K562 (cell line): ENCODE results near the gene ENC1. TPM values are rescaled to one million over a fixed set of nuclear protein-coding genes. Genes with fewer than 3 reads are reported as not detected.

Experiments used
- ATAC-seq: fragments of 200-7000 bp; cut with Tn5 transposase; 3 replicates; pipeline ENCODE4 v1.9.1; 2020; ENCODE audit warnings: moderate library complexity
- BruUV-seq: library from RNA; stranded (reverse); fragments of 400-500 nt; replicated peaks from 2 replicates; lab custom pipeline; 2021; lab: Mats Ljungman, UMichigan
- CTCF ChIA-PET: fragments of 300-600 bp; formaldehyde crosslinking; extraction: SDS; loops from one replicate; lab custom pipeline; 2021; ENCODE audit warnings: low intra/inter-chr PET ratio; lab: Yijun Ruan, JAX
- POLR2A ChIA-PET: fragments of 300-600, 350-650 bp; sonication (Branson Sonifier 250); formaldehyde crosslinking; extraction: SDS; loops from one replicate; lab custom pipeline; 2021; ENCODE audit warnings: antibody characterized with exemption, inconsistent platforms; lab: Yijun Ruan, JAX
- DNase-seq, 4 experiments: peaks; one replicate each; pipeline versions ENCODE4 v3.0.0 to v3.0.0-alpha.2; 2011 to 2018; ENCODE audit warnings: low spot score in 3 of 4, mixed read lengths in 3 of 4; ENCODE audit errors: extremely low read depth in 1 of 4
- FAIRE-seq: peaks from 2 replicates; lab custom pipeline; 2011; peaks lifted over from hg19 to GRCh38; lab: Jason Lieb, UNC
- H2AFZ ChIP-seq: 2 replicates; pipeline ENCODE4 v1.6.0; 2011; ENCODE audit warnings: low read depth, low read length, control low read depth, inconsistent platforms
- H3K27ac ChIP-seq: fragments of 200-600 bp; 3 replicates; pipeline ENCODE4 v1.8.0; 2011; ENCODE audit warnings: low read depth, mild to moderate bottlenecking, control low read depth, inconsistent platforms, low read length, moderate library complexity, mixed read lengths; ENCODE audit errors: extremely low read depth
- H3K27me3 ChIP-seq, 2 experiments: fragments of 300-600 bp in 1 of 2; 2 replicates in 1 of 2; 3 replicates in 1 of 2; pipeline versions ENCODE4 v1.6.0 to v1.8.0; 2011; ENCODE audit warnings: inconsistent platforms in 2 of 2, low read length in 2 of 2, mild to moderate bottlenecking in 1 of 2, mixed read lengths in 1 of 2, moderate library complexity in 1 of 2; ENCODE audit not compliant: control insufficient read depth in 2 of 2, insufficient read depth in 2 of 2
- H3K36me3 ChIP-seq: fragments of 300-600 bp; 3 replicates; pipeline ENCODE4 v1.8.0; 2011; ENCODE audit warnings: mild to moderate bottlenecking, low read length, inconsistent platforms; ENCODE audit not compliant: control insufficient read depth, insufficient read depth
- H3K4me1 ChIP-seq, 2 experiments: fragments of 200-600 bp in 1 of 2; replicated peaks in 1 of 2; 2 replicates in 1 of 2; 3 replicates in 1 of 2; pipeline versions ENCODE4 v1.5.1 to v1.8.0; 2011; ENCODE audit warnings: inconsistent platforms in 2 of 2, low read length in 2 of 2, mild to moderate bottlenecking in 1 of 2, mixed read lengths in 1 of 2, moderate library complexity in 1 of 2; ENCODE audit not compliant: control insufficient read depth in 2 of 2, insufficient read depth in 2 of 2
- H3K4me2 ChIP-seq: 2 replicates; pipeline ENCODE4 v1.6.1; 2011; ENCODE audit warnings: low read length, control low read depth, inconsistent platforms, mixed read lengths; ENCODE audit not compliant: insufficient read depth
- H3K4me3 ChIP-seq: fragments of 200-600 bp; sonication (generic), shearing (Covaris generic); 2 replicates; pipeline ENCODE4 v1.5.1; 2016; ENCODE audit warnings: control low read depth, inconsistent platforms
- H3K79me2 ChIP-seq: fragments of 200-600 bp; 3 replicates; pipeline ENCODE4 v1.8.0; 2011; ENCODE audit warnings: low read length, inconsistent platforms; ENCODE audit not compliant: control insufficient read depth, insufficient read depth
- H3K9ac ChIP-seq, 2 experiments: 2 replicates each; pipeline versions ENCODE4 v1.6.0 to v1.6.1; 2011; ENCODE audit warnings: low read depth in 2 of 2, low read length in 2 of 2, control low read depth in 1 of 2, inconsistent platforms in 1 of 2, mild to moderate bottlenecking in 1 of 2, mixed read lengths in 1 of 2; ENCODE audit not compliant: insufficient read depth in 1 of 2
- H3K9me1 ChIP-seq: one replicate; pipeline ENCODE4 v1.6.0; 2011; ENCODE audit warnings: inconsistent platforms, mild to moderate bottlenecking, low read length, moderate library complexity; ENCODE audit not compliant: control insufficient read depth, insufficient read depth
- H3K9me3 ChIP-seq: replicated peaks from 2 replicates; pipeline ENCODE4 v1.5.1; 2011; ENCODE audit warnings: low read depth, low read length, inconsistent platforms; ENCODE audit not compliant: control insufficient read depth, insufficient read depth
- H4K20me1 ChIP-seq: replicated peaks from 2 replicates; pipeline ENCODE4 v1.6.1; 2011; ENCODE audit warnings: low read length, inconsistent platforms, mixed read lengths; ENCODE audit not compliant: control insufficient read depth, insufficient read depth
- ATF1 ChIP-seq, 2 experiments: fragments of 450-650 bp in 1 of 2; IDR thresholded peaks; 2 replicates each; pipeline ENCODE4 v1.6.1; 2016; ENCODE audit warnings: missing compliant biosample characterization in 1 of 2, missing genetic modification characterization in 1 of 2
- CBX3 ChIP-seq, 2 experiments: IDR thresholded peaks; 1 replicate in 1 of 2; 2 replicates in 1 of 2; pipeline ENCODE4 v1.6.1; 2012; ENCODE audit warnings: inconsistent platforms in 2 of 2, low read length in 2 of 2, borderline replicate concordance in 1 of 2, control low read depth in 1 of 2
- FOXA3 ChIP-seq, 2 experiments: fragments of 450-650 bp in 1 of 2; sonication (generic) in 1 of 2; formaldehyde crosslinking; IDR thresholded peaks in 1 of 2; conservative IDR thresholded peaks in 1 of 2; 2 replicates each; pipeline versions ENCODE4 v1.4.0 to v1.8.0; 2020 to 2022; ENCODE audit warnings: mild to moderate bottlenecking in 2 of 2, missing genetic modification reagents in 1 of 2
- GABPB1 ChIP-seq: sonication (generic); formaldehyde crosslinking; IDR thresholded peaks from 2 replicates; pipeline ENCODE4 v1.8.0; 2022; ENCODE audit warnings: mild to moderate bottlenecking, missing genetic modification reagents
- HIVEP1 ChIP-seq: fragments of 250-450 bp; sonication (Bioruptor Pico); IDR thresholded peaks from 2 replicates; pipeline ENCODE4 v1.4.0; 2020; ENCODE audit warnings: mild to moderate bottlenecking
- ZBTB17 ChIP-seq: fragments of 450-650 bp; formaldehyde crosslinking; IDR thresholded peaks from 2 replicates; pipeline ENCODE4 v1.4.0; 2020; ENCODE audit warnings: mild to moderate bottlenecking
- ZC3H4 ChIP-seq: sonication (generic); formaldehyde crosslinking; IDR thresholded peaks from 2 replicates; pipeline ENCODE4 v1.9.0; 2021; ENCODE audit warnings: missing genetic modification reagents, borderline replicate concordance
- WGBS: fragments of 100-300 bp; shearing (Covaris generic); methylation state at CpG from one replicate; pipeline ENCODE4 v1.1.6; 2016; ENCODE audit warnings: low coverage, mixed read lengths; ENCODE audit not compliant: insufficient coverage; ENCODE audit errors: missing lambda C conversion rate; 5-methylcytosine and 5-hydroxymethylcytosine counted together
- in situ Hi-C: fragments of 300-500 bp; cut with MboI; formaldehyde crosslinking; loops from 4 replicates; pipeline ENCODE4 v1.15.0; 2018; ENCODE audit warnings: inconsistent platforms, mixed read lengths
- intact Hi-C: fragments of 100-400 bp; cut with micrococcal nuclease; formaldehyde crosslinking; loops from 2 replicates; pipeline ENCODE4 v1.14.2; 2022
- polyA plus RNA-seq, 8 experiments: library from polyadenylated mRNA; depleted of rRNA in 4 of 8; stranded (reverse) in 5 of 8; unstranded in 3 of 8; fragments of >200 nt; fragmentation: Nextera tagmentation in 2 of 8; fragmentation: Illumina TruSeq in 1 of 8; extraction: Ambion mirVana in 2 of 8; extraction: Trizol in 1 of 8; gene quantifications; 2 replicates each; pipeline versions ENCODE4 v1.2.1 to v1.2.3, GENCODE V29; 2011 to 2014; ENCODE audit warnings: inconsistent platforms in 1 of 8, missing spikeins in 1 of 8
- total RNA-seq, 7 experiments: library from RNA; depleted of rRNA in 6 of 7; stranded (reverse); fragments of >200 nt in 6 of 7; fragmentation: Illumina TruSeq in 2 of 7; extraction: Trizol in 2 of 7; gene quantifications; 2 replicates each; pipeline versions ENCODE4 v1.2.1 to v1.2.3, GENCODE V29; 2011 to 2021; ENCODE audit warnings: low replicate concordance in 1 of 7
- TF ChIP-seq, protein P1 (sequence below): fragments of 250-450 bp; sonication (Bioruptor Pico); IDR thresholded peaks from 2 replicates; pipeline ENCODE4 v1.5.0; 2021; ENCODE audit warnings: mild to moderate bottlenecking, borderline replicate concordance
- TF ChIP-seq, protein P2 (sequence below), 2 experiments: IDR thresholded peaks; 2 replicates each; pipeline ENCODE4 v1.6.1; 2012; ENCODE audit warnings: improper control_type of control experiment in 2 of 2, low read depth in 2 of 2, low read length in 2 of 2, borderline replicate concordance in 1 of 2
- TF ChIP-seq, protein P3 (sequence below): sonication (generic); formaldehyde crosslinking; IDR thresholded peaks from 2 replicates; pipeline ENCODE4 v1.8.0; 2023; ENCODE audit warnings: mild to moderate bottlenecking, missing genetic modification reagents

Gene ENC1
- total and polyA plus RNA-seq, 9 of the 15 experiments (the other 6 are each of a cell fraction or from before 2014, with no cell fraction given): 0.17 to 3.2 (median 0.97) TPM

DNA sequence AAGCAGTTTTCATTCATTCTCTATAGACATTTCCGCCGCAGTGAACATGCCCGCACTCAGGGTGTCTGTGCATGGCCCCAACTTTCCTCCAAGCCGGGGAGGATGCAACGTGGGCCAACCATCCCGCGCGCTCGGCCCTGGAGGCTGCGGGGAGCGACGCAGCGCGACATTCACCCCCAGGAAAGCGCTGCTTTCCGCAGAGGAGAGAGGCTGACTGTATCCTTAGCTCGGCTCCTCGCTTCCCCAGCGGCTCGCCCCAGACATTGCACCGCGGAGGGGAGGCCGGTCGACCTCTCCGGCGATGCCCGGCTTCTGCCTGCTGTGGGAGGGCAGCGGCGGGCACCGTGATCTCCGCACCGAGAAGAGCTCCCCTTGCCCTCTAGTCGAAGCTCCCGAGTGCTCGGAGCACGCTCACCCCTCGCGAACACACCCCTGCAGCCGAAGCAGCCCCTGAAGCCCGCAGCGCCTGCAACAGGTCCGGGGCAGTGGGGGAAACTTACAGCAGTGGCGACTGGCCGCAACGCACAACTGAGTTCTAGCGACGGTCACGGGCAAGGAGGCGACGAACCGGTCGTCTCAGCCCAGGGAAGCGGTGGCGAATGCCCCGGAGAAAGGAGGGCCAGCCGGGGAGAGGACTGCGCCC is 600 bp downstream of the ENC1 start:
- DNase-seq (peak in 2 of 4 experiments; percentile 20 to 39), FAIRE-seq (no peak), ATAC-seq (peak; percentile 75)
- BruUV-seq: no TSS peak
- intact Hi-C loops (loop anchor here (5.0 kb wide), 2 partner anchors 248 to 428 kb away; no protein-coding TSS in a partner anchor), in situ Hi-C loops (loop anchor here (25.0 kb wide), 1 partner anchor 603 kb away; no protein-coding TSS in a partner anchor)
- ChIA-PET POLR2A (interaction anchor here (0.6 to 1.9 kb wide), 7 partner anchors 13 to 1184 kb away, joined by 3 to 5 read pairs (median 3); no protein-coding TSS in a partner anchor), CTCF (no interaction called here)
- Histone ChIP-seq H3K9me3 (no peaks in the 10 kb centered on the region), H3K4me3 (peak overlapping the region; percentile 36), H3K27me3 (peaks cover 15 to 48% of the 10 kb centered on the region in 2 experiments; a peak in 4 of 5 replicates), H3K4me2 (peak overlapping the region; percentile 59), H3K9ac (peak overlapping the region in 1 of 2 experiments; percentile 86; a peak in 3 of 4 replicates), H3K36me3 (no peaks in the 10 kb centered on the region), H3K9me1 (no peaks in the 10 kb centered on the region), H4K20me1 (no peaks in the 10 kb centered on the region), H3K27ac (no peak overlapping the region), H2AFZ (peak overlapping the region; percentile 65), H3K4me1 (peaks cover 9 to 19% of the 10 kb centered on the region in 2 experiments; a peak in 3 of 5 replicates), H3K79me2 (no peaks in the 10 kb centered on the region)
- WGBS: 3% methylated on average over 35 of the region's 57 CpGs
- TF ChIP-seq HIVEP1 (CRISPR knock-in tag): no peak
- peak; percentile 71 for TF ChIP-seq GABPB1 (CRISPR knock-in tag)
- no peak for TF ChIP-seq CBX3 (IDR thresholded peaks at IDR 0.05; ENCODE audit: borderline replicate concordance in 1 of 2, low read length in 2 of 2)
- 0 out of 2 replicates have a peak, but pooled peaks have one; percentile 4 for TF ChIP-seq ZBTB17 (CRISPR knock-in tag)
- 0 out of 2 replicates have a peak, but pooled peaks have one; percentile 46 for TF ChIP-seq ZC3H4 (CRISPR knock-in tag)
- 0 out of 4 replicates have a peak, but pooled peaks of 1 of the 2 experiments have one; percentile 27 for TF ChIP-seq FOXA3 (CRISPR knock-in tag; conservative IDR thresholded peaks at IDR 0.05 in 1 of 2, IDR thresholded peaks at IDR 0.05 in 1 of 2)
- TF ChIP-seq ATF1 (CRISPR knock-in tag; IDR thresholded peaks at IDR 0.05): no peak
- TF ChIP-seq ATF1 (tag; IDR thresholded peaks at IDR 0.05): peak; percentile 44
- TF ChIP-seq, protein P1, sequence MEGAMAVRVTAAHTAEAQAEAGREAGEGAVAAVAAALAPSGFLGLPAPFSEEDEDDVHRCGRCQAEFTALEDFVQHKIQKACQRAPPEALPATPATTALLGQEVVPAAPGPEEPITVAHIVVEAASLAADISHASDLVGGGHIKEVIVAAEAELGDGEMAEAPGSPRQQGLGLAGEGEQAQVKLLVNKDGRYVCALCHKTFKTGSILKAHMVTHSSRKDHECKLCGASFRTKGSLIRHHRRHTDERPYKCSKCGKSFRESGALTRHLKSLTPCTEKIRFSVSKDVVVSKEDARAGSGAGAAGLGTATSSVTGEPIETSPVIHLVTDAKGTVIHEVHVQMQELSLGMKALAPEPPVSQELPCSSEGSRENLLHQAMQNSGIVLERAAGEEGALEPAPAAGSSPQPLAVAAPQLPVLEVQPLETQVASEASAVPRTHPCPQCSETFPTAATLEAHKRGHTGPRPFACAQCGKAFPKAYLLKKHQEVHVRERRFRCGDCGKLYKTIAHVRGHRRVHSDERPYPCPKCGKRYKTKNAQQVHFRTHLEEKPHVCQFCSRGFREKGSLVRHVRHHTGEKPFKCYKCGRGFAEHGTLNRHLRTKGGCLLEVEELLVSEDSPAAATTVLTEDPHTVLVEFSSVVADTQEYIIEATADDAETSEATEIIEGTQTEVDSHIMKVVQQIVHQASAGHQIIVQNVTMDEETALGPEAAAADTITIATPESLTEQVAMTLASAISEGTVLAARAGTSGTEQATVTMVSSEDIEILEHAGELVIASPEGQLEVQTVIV (CRISPR knock-in tag): no peak
- TF ChIP-seq, protein P2, sequence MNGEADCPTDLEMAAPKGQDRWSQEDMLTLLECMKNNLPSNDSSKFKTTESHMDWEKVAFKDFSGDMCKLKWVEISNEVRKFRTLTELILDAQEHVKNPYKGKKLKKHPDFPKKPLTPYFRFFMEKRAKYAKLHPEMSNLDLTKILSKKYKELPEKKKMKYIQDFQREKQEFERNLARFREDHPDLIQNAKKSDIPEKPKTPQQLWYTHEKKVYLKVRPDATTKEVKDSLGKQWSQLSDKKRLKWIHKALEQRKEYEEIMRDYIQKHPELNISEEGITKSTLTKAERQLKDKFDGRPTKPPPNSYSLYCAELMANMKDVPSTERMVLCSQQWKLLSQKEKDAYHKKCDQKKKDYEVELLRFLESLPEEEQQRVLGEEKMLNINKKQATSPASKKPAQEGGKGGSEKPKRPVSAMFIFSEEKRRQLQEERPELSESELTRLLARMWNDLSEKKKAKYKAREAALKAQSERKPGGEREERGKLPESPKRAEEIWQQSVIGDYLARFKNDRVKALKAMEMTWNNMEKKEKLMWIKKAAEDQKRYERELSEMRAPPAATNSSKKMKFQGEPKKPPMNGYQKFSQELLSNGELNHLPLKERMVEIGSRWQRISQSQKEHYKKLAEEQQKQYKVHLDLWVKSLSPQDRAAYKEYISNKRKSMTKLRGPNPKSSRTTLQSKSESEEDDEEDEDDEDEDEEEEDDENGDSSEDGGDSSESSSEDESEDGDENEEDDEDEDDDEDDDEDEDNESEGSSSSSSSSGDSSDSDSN (IDR thresholded peaks at IDR 0.05; ENCODE audit: borderline replicate concordance in 1 of 2, low read depth in 2 of 2, low read length in 2 of 2): peak; percentile 54 to 92; a peak in 2 of 4 replicates
- TF ChIP-seq, protein P3, sequence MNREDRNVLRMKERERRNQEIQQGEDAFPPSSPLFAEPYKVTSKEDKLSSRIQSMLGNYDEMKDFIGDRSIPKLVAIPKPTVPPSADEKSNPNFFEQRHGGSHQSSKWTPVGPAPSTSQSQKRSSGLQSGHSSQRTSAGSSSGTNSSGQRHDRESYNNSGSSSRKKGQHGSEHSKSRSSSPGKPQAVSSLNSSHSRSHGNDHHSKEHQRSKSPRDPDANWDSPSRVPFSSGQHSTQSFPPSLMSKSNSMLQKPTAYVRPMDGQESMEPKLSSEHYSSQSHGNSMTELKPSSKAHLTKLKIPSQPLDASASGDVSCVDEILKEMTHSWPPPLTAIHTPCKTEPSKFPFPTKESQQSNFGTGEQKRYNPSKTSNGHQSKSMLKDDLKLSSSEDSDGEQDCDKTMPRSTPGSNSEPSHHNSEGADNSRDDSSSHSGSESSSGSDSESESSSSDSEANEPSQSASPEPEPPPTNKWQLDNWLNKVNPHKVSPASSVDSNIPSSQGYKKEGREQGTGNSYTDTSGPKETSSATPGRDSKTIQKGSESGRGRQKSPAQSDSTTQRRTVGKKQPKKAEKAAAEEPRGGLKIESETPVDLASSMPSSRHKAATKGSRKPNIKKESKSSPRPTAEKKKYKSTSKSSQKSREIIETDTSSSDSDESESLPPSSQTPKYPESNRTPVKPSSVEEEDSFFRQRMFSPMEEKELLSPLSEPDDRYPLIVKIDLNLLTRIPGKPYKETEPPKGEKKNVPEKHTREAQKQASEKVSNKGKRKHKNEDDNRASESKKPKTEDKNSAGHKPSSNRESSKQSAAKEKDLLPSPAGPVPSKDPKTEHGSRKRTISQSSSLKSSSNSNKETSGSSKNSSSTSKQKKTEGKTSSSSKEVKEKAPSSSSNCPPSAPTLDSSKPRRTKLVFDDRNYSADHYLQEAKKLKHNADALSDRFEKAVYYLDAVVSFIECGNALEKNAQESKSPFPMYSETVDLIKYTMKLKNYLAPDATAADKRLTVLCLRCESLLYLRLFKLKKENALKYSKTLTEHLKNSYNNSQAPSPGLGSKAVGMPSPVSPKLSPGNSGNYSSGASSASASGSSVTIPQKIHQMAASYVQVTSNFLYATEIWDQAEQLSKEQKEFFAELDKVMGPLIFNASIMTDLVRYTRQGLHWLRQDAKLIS (CRISPR knock-in tag): no peak; the same call in 1 of the 2 replicates
